HG02588 (cell line): ENCODE data around the gene AP2S1.
"Not testable (repeated sequence)": the region's sequence is repeated elsewhere in the genome, so short reads cannot be mapped to it uniquely, and the experiment has no call there.

Experiments
- ATAC-seq: cut with Tn5 transposase; IDR thresholded peaks from one replicate; pipeline ENCODE4 v1.9.1; 2021; ENCODE audit warnings: mild to moderate bottlenecking, moderate library complexity; ENCODE audit not compliant: unreplicated experiment

Gene AP2S1

DNA sequence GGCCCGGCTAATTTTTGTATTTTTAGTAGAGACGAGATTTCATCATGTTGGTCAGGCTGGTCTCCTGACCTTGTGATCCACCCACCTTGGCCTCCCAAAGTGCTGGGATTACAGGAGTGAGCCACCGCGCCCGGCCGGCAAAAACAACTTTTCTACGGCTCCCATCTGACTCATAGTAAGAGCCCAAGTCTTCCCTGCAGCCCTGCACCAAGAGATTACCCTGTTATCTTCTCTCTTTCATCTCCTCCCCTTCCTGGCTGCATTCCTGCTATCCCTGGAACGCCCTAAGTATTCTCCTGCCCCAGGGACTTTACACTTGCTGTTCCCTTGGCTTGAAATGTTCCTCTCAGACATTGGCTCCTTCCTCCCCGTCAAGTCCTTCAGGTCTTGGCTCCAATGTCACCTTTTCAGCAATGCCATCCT is 6.6 kb downstream of the AP2S1 start:
- no peak for ATAC-seq

DNA sequence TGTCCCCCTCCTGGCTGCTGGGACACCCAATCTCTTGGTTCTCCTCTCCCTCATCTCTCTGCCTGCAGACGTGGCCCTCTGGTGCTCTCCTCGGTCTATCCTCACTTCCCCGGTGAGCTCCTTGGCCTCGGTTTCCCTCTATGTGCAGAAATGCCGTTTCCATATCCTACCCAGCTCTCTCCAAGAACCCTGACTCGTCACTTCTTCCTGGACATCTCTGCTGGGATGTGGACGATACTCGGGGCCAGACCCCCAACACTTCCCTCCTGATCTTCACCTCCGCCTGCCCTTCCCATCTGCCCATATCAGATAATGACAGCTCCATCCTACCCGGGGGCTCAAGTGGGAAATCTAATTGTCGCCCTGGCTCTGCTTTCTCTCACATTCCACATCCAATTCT is 7.9 kb downstream of the AP2S1 start:
- ATAC-seq, result no peak

GRCh38 chr19:46841458-46842083 is 9.1 kb downstream of the AP2S1 start:
- no peak for ATAC-seq

- no peak for ATAC-seq
These were observed 10.1 kb downstream of the AP2S1 start for GRCh38 chr19:46840498-46840942.

DNA sequence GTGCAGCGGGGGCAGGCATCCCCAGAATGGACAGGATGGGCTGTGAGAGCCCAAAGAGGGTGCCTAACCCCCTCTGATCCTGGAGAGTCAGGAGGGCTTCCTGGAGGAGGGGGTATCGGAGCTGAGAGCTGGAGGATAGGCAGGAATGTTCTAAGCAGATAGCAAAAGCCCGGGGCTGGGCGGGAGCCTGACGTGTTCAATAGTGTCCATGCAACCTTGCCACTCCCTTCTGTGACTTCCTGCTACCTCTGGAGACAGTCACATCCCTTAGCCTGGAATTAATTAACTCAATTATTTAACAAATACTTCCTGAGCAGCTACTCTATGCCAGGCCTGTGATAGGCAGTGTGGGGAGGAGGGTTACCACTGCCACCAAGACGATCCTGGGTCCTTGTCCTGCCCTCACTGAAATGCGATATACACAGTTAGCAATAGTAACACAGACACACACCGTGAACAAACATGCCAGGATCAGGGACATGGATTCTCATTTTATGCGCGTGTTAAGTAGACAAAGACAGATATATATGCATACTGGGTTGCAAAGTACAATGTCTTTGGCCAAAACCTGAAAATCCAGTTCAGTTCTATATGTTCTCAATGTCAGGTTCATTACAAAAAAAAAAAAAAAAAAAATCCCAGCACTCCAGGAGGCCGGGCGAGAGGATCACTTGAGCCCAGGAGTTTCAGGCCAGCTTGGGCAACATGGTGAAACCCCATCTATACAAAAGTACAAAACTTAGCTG is 10.7 kb downstream of the AP2S1 start:
- no peak for ATAC-seq

DNA sequence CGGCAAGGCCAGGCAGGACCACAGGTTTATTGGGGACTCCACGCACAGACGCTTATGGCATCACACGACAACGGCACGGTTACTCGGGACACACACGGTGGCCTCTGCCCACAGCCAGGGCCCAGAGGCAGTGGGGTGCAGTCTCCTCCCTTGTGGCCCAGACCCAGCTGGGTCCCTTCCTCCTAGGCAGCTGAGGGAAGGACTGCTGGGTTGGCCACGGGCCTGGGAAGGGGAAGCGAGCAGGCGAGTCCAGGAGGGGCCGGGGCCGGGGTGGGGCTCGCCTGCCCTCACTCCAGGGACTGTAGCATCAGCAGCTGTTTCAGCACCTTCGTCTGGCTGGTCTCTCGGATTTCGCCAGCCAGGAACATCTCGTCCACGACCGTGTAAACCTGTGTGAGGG is 12.5 kb downstream of the AP2S1 start:
- no peak for ATAC-seq

- ATAC-seq, result no peak
These were observed 15.7 kb downstream of the AP2S1 start for GRCh38 chr19:46834984-46835383.

GRCh38 chr19:46834121-46834520 is 16.5 kb downstream of the AP2S1 start:
- ATAC-seq, result no peak

DNA sequence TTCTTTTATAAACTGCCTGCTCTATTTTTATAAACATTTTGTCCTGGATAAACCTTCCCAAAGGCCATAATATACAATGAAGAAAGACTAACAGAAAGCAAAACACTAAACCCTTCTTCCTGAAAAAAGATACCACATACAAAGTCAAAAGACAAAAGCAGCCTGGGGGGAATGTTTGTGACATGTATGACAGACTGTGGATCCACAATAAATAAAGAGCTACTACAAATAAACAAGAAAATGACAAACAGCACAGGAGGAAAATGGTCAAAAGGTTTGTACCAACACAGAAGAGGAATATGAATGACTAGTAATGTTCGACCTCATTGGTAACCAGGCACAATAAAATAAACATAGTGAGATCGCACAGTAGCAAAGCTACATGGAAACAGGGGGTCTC is 19.8 kb downstream of the AP2S1 start:
- no peak for ATAC-seq

DNA sequence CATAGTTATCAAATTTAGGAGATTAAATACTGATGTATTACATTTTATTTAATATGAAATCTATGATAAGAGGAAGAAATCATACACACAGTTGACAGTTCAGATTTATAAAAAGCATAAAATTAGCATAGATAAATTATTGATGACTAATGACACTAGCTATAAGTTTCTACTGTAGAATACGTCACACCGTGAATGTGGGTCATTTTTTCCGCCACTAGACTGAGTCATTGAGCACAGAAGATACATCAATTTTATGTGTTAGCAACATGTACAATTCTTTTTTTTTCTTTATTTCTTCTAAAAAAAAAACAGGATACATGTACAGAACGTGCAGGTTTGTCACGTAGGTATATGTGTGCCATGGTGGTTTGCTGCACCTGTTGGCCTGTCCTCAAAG is 22.2 kb downstream of the AP2S1 start:
- ATAC-seq, result no peak

DNA sequence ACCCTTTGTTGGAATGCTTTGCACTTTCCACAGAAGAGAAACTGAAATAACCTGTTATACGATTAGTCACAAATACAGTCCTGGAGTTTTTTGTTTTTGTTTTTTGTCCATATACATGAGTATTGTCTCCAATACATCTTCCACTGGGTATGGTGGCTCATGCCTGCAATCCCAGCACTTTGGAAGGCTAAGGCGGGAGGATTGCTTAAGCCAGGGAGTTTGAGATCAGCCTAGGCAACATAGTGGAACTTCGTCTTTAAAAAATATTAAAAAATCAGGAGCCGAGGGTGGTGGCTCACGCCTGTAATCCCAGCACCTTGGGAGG is 25.0 kb downstream of the AP2S1 start:
- ATAC-seq, result no peak

GRCh38 chr19:46824890-46825730 is 25.5 kb downstream of the AP2S1 start:
- no peak for ATAC-seq

DNA sequence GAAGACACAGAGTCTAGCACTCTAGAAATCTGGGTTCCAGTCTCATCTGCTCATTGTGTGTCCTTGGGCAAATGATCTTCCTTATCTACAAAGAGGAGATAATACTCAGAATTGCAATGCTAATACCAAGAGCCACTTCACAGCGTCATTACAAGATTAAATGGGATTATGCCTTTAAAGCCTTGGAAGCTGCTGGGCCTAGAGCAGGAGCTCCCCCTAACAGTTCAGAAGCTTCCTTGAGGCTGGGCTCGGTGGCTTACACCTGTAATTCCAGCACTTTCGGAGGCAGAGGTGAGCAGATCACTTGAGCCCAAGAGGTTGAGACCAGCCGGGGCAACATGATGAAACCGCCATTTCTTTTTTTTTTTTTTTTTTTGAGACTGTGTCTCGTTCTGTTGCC is 27.6 kb downstream of the AP2S1 start:
- no peak for ATAC-seq

- ATAC-seq, result not testable (repeated sequence)
These were observed 28.2 kb downstream of the AP2S1 start for GRCh38 chr19:46822410-46822787.

- no peak for ATAC-seq
These were observed 28.9 kb downstream of the AP2S1 start for GRCh38 chr19:46821512-46822409.

DNA sequence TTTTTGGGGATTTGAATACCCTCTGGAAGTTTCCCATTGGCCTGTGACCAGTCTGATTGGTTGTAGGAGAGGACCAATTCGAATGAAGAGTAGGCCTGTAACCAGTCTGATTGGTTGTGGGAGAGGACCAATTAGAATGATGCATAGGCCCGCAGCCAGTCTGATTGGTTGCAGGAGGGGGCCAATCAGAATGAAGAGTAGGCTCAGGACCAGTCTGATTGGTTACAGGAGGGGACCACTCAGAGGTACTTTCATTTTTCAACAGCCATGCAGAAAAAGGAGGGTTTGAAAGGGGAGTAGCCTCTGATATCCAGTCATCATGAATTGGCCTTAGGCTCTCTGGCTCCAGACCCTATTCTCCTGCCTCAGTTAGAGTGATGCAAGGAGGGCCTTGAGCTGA is 31.8 kb downstream of the AP2S1 start:
- ATAC-seq, result no peak

GRCh38 chr19:46815833-46816627 is 34.6 kb downstream of the AP2S1 start:
- no peak for ATAC-seq

DNA sequence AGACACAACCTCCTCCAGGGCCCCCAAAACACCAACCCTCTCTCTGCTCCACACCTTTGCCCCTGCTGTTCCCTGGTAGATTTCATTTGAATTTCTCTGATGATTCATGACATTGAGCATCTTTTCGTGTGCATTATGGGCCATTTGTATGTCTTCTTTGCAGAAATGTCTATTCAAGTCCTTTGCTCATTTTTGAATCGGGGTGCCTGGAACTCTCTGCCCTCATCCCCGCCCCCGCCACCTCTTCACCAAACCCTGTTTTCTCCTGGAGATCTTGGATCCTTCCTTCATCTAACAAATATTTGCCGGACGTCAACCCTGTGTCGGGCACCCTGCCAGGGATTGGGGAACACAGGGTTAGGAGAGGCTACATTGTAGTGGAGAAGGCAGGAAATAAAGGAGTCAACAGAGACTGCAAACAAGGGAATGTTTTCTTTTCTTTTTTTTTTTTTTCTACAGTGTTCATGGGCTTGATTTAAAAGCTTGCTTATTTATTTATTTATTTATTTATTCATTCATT is 36.7 kb downstream of the AP2S1 start:
- ATAC-seq, result no peak

DNA sequence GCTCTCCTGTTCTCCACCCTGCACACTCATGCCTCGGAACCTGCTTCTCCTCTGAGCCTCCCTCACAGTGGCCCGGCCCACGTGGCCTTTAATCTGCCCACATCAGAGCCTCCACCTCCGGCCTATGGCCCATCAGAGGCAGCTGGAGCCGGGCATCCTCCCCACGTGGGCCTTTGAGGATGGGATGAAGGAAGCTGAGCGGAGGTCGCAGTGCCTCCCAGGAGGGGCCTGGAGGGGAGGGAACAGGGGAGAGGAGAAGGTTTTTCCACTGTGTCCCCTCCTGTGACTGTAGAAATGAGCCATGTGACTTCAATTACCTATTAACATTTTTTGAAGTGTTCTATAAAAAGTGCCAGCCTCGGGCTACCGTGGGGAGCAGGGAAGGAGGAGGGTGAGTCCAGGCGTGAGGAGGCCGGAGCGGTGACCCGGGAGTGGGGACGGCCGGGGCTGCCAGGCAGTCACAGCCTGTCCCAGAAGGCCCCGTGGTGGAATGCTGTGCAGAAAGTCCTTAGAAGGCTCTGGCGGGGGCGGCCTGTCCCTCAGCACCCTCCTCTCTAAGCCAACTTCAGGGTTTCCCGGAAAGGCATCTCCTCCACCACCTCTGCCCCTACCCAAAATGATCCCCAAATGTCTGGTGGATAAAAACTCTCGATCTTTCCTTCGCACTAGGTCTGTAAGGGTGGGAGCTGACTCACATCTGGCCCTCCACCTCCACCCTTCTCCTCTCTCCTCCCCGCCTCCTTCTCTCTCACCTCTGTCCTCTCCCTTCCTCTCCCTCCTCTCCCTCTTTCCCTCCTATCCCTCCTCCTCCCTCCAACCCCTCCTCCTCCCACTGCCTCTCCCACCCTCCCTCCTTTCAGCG is 37.4 kb downstream of the AP2S1 start:
- no peak for ATAC-seq
